K562 (cell line): ENCODE data around the gene COLEC12. TPM values are rescaled to one million over a fixed set of nuclear protein-coding genes. Genes with fewer than 3 reads are reported as not detected.

Experiments used
- ATAC-seq: fragments of 200-7000 bp; cut with Tn5 transposase; 3 replicates; pipeline ENCODE4 v1.9.1; 2020; ENCODE audit warnings: moderate library complexity
- BruUV-seq: library from RNA; stranded (reverse); fragments of 400-500 nt; replicated peaks from 2 replicates; lab custom pipeline; 2021; lab: Mats Ljungman, UMichigan
- CTCF ChIA-PET: fragments of 300-600 bp; formaldehyde crosslinking; extraction: SDS; loops from one replicate; lab custom pipeline; 2021; ENCODE audit warnings: low intra/inter-chr PET ratio; lab: Yijun Ruan, JAX
- POLR2A ChIA-PET: fragments of 300-600, 350-650 bp; sonication (Branson Sonifier 250); formaldehyde crosslinking; extraction: SDS; loops from one replicate; lab custom pipeline; 2021; ENCODE audit warnings: antibody characterized with exemption, inconsistent platforms; lab: Yijun Ruan, JAX
- DNase-seq, 4 experiments: peaks; one replicate each; pipeline versions ENCODE4 v3.0.0 to v3.0.0-alpha.2; 2011 to 2018; ENCODE audit warnings: low spot score in 3 of 4, mixed read lengths in 3 of 4; ENCODE audit errors: extremely low read depth in 1 of 4
- FAIRE-seq: peaks from 2 replicates; lab custom pipeline; 2011; peaks lifted over from hg19 to GRCh38; lab: Jason Lieb, UNC
- H2AFZ ChIP-seq: 2 replicates; pipeline ENCODE4 v1.6.0; 2011; ENCODE audit warnings: low read depth, low read length, control low read depth, inconsistent platforms
- H3K27ac ChIP-seq: fragments of 200-600 bp; 3 replicates; pipeline ENCODE4 v1.8.0; 2011; ENCODE audit warnings: low read depth, mild to moderate bottlenecking, control low read depth, inconsistent platforms, low read length, moderate library complexity, mixed read lengths; ENCODE audit errors: extremely low read depth
- H3K27me3 ChIP-seq, 2 experiments: fragments of 300-600 bp in 1 of 2; 2 replicates in 1 of 2; 3 replicates in 1 of 2; pipeline versions ENCODE4 v1.6.0 to v1.8.0; 2011; ENCODE audit warnings: inconsistent platforms in 2 of 2, low read length in 2 of 2, mild to moderate bottlenecking in 1 of 2, mixed read lengths in 1 of 2, moderate library complexity in 1 of 2; ENCODE audit not compliant: control insufficient read depth in 2 of 2, insufficient read depth in 2 of 2
- H3K36me3 ChIP-seq: fragments of 300-600 bp; 3 replicates; pipeline ENCODE4 v1.8.0; 2011; ENCODE audit warnings: mild to moderate bottlenecking, low read length, inconsistent platforms; ENCODE audit not compliant: control insufficient read depth, insufficient read depth
- H3K4me1 ChIP-seq, 2 experiments: fragments of 200-600 bp in 1 of 2; replicated peaks in 1 of 2; 2 replicates in 1 of 2; 3 replicates in 1 of 2; pipeline versions ENCODE4 v1.5.1 to v1.8.0; 2011; ENCODE audit warnings: inconsistent platforms in 2 of 2, low read length in 2 of 2, mild to moderate bottlenecking in 1 of 2, mixed read lengths in 1 of 2, moderate library complexity in 1 of 2; ENCODE audit not compliant: control insufficient read depth in 2 of 2, insufficient read depth in 2 of 2
- H3K4me2 ChIP-seq: 2 replicates; pipeline ENCODE4 v1.6.1; 2011; ENCODE audit warnings: low read length, control low read depth, inconsistent platforms, mixed read lengths; ENCODE audit not compliant: insufficient read depth
- H3K4me3 ChIP-seq: fragments of 200-600 bp; sonication (generic), shearing (Covaris generic); 2 replicates; pipeline ENCODE4 v1.5.1; 2016; ENCODE audit warnings: control low read depth, inconsistent platforms
- H3K79me2 ChIP-seq: fragments of 200-600 bp; 3 replicates; pipeline ENCODE4 v1.8.0; 2011; ENCODE audit warnings: low read length, inconsistent platforms; ENCODE audit not compliant: control insufficient read depth, insufficient read depth
- H3K9ac ChIP-seq, 2 experiments: 2 replicates each; pipeline versions ENCODE4 v1.6.0 to v1.6.1; 2011; ENCODE audit warnings: low read depth in 2 of 2, low read length in 2 of 2, control low read depth in 1 of 2, inconsistent platforms in 1 of 2, mild to moderate bottlenecking in 1 of 2, mixed read lengths in 1 of 2; ENCODE audit not compliant: insufficient read depth in 1 of 2
- H3K9me1 ChIP-seq: one replicate; pipeline ENCODE4 v1.6.0; 2011; ENCODE audit warnings: inconsistent platforms, mild to moderate bottlenecking, low read length, moderate library complexity; ENCODE audit not compliant: control insufficient read depth, insufficient read depth
- H3K9me3 ChIP-seq: replicated peaks from 2 replicates; pipeline ENCODE4 v1.5.1; 2011; ENCODE audit warnings: low read depth, low read length, inconsistent platforms; ENCODE audit not compliant: control insufficient read depth, insufficient read depth
- H4K20me1 ChIP-seq: replicated peaks from 2 replicates; pipeline ENCODE4 v1.6.1; 2011; ENCODE audit warnings: low read length, inconsistent platforms, mixed read lengths; ENCODE audit not compliant: control insufficient read depth, insufficient read depth
- ARID2 ChIP-seq: fragments of 450-650 bp; IDR thresholded peaks from 2 replicates; pipeline ENCODE4 v1.6.1; 2017; ENCODE audit warnings: antibody characterized with exemption, mild to moderate bottlenecking
- C11orf30 ChIP-seq: fragments of 450-650 bp; IDR thresholded peaks from 2 replicates; pipeline ENCODE4 v1.6.1; 2016; ENCODE audit warnings: low read depth, mild to moderate bottlenecking
- MAFF ChIP-seq: IDR thresholded peaks from 2 replicates; pipeline ENCODE4 v1.6.1; 2012; ENCODE audit warnings: low read length, improper control_type of control experiment
- MEIS2 ChIP-seq: fragments of 450-650 bp; IDR thresholded peaks from 2 replicates; pipeline ENCODE4 v1.6.1; 2014; ENCODE audit warnings: mild to moderate bottlenecking; ENCODE audit not compliant: partially characterized antibody
- NFE2 ChIP-seq: IDR thresholded peaks from 2 replicates; pipeline ENCODE4 v1.6.1; 2014; ENCODE audit warnings: antibody characterized with exemption, low read depth
- PHB ChIP-seq: fragments of 250-450 bp; sonication (Bioruptor Pico); IDR thresholded peaks from 2 replicates; pipeline ENCODE4 v1.5.0; 2021
- YY1 ChIP-seq, 3 experiments: IDR thresholded peaks; 2 replicates each; pipeline ENCODE4 v1.6.1; 2011; ENCODE audit warnings: low read length in 2 of 3, mild to moderate bottlenecking in 2 of 3, moderate library complexity in 2 of 3, borderline replicate concordance in 1 of 3, control low read depth in 1 of 3, low read depth in 1 of 3; ENCODE audit not compliant: insufficient read depth in 3 of 3, insufficient replicate concordance in 2 of 3, control insufficient read depth in 1 of 3, insufficient read length in 1 of 3; ENCODE audit errors: extremely low read depth in 1 of 3
- ZBTB7A ChIP-seq: IDR thresholded peaks from 2 replicates; pipeline ENCODE4 v1.6.1; 2011; ENCODE audit warnings: low read depth, mild to moderate bottlenecking, low read length, moderate library complexity, borderline replicate concordance; ENCODE audit not compliant: control insufficient read depth
- ZC3H11A ChIP-seq: IDR thresholded peaks from 2 replicates; pipeline ENCODE4 v1.6.1; 2012; ENCODE audit warnings: low read depth, low read length, improper control_type of control experiment
- ZNF316 ChIP-seq: fragments of 450-650 bp; IDR thresholded peaks from 2 replicates; pipeline ENCODE4 v1.6.1; 2016
- ZZZ3 ChIP-seq: fragments of 450-650 bp; IDR thresholded peaks from 2 replicates; pipeline ENCODE4 v1.6.1; 2016; ENCODE audit warnings: antibody characterized with exemption, mild to moderate bottlenecking, moderate library complexity
- WGBS: fragments of 100-300 bp; shearing (Covaris generic); methylation state at CpG from one replicate; pipeline ENCODE4 v1.1.6; 2016; ENCODE audit warnings: low coverage, mixed read lengths; ENCODE audit not compliant: insufficient coverage; ENCODE audit errors: missing lambda C conversion rate; 5-methylcytosine and 5-hydroxymethylcytosine counted together
- in situ Hi-C: fragments of 300-500 bp; cut with MboI; formaldehyde crosslinking; loops from 4 replicates; pipeline ENCODE4 v1.15.0; 2018; ENCODE audit warnings: inconsistent platforms, mixed read lengths
- intact Hi-C: fragments of 100-400 bp; cut with micrococcal nuclease; formaldehyde crosslinking; loops from 2 replicates; pipeline ENCODE4 v1.14.2; 2022
- polyA plus RNA-seq, 8 experiments: library from polyadenylated mRNA; depleted of rRNA in 4 of 8; stranded (reverse) in 5 of 8; unstranded in 3 of 8; fragments of >200 nt; fragmentation: Nextera tagmentation in 2 of 8; fragmentation: Illumina TruSeq in 1 of 8; extraction: Ambion mirVana in 2 of 8; extraction: Trizol in 1 of 8; gene quantifications; 2 replicates each; pipeline versions ENCODE4 v1.2.1 to v1.2.3, GENCODE V29; 2011 to 2014; ENCODE audit warnings: inconsistent platforms in 1 of 8, missing spikeins in 1 of 8
- total RNA-seq, 7 experiments: library from RNA; depleted of rRNA in 6 of 7; stranded (reverse); fragments of >200 nt in 6 of 7; fragmentation: Illumina TruSeq in 2 of 7; extraction: Trizol in 2 of 7; gene quantifications; 2 replicates each; pipeline versions ENCODE4 v1.2.1 to v1.2.3, GENCODE V29; 2011 to 2021; ENCODE audit warnings: low replicate concordance in 1 of 7
- TF ChIP-seq, protein P1 (sequence below): fragments of 450-650 bp; IDR thresholded peaks from 2 replicates; pipeline ENCODE4 v1.6.1; 2014; ENCODE audit warnings: low read depth, mild to moderate bottlenecking, moderate library complexity, borderline replicate concordance
- TF ChIP-seq, protein P2 (sequence below): fragments of 200-800 bp; sonication (Bioruptor generic); IDR thresholded peaks from 2 replicates; pipeline ENCODE4 v1.6.1; 2017; ENCODE audit warnings: missing genetic modification characterization, missing compliant biosample characterization
- TF ChIP-seq, protein P3 (sequence below): fragments of 250-450 bp; sonication (Bioruptor Pico); IDR thresholded peaks from 2 replicates; pipeline ENCODE4 v1.5.0; 2021; ENCODE audit warnings: mild to moderate bottlenecking, moderate library complexity
- TF ChIP-seq, protein P4 (sequence below), 2 experiments: IDR thresholded peaks; 2 replicates each; pipeline ENCODE4 v1.6.1; 2011; ENCODE audit warnings: borderline replicate concordance in 1 of 2, control low read depth in 1 of 2, low read depth in 1 of 2, low read length in 1 of 2, mild to moderate bottlenecking in 1 of 2, mixed read lengths in 1 of 2, moderate library complexity in 1 of 2; ENCODE audit not compliant: insufficient read depth in 1 of 2, insufficient read length in 1 of 2, poor library complexity in 1 of 2, severe bottlenecking in 1 of 2; ENCODE audit errors: extremely low read depth in 1 of 2

Gene COLEC12
- total and polyA plus RNA-seq, 9 of the 15 experiments (the other 6 are each of a cell fraction or from before 2014, with no cell fraction given): 0.04 TPM; not detected in 8

DNA sequence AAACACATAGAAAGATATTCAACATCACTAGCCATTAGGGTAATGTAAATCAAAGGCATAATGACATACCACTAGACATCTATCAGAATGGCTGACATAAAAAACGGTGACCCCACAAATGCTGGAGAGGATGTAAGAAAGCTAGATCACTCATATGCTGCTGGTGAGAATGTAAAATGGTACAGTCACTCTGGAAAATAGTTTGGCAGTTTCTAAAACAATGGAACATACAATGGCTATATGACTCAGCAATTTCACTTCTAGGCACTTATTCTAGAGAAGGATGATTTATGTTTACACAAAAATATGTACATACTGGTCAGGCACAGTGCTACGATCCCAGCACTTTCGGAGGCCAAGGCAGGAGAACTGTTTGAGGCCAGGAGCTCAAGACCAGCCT, 87.3 kb downstream of the COLEC12 start:
- Histone ChIP-seq H3K27me3 (peaks cover 10 to 18% of the 10 kb centered on the region in 2 experiments), H3K4me1 (no peaks in the 10 kb centered on the region; a peak in 1 of 5 replicates), H3K27ac (no peak overlapping the region), H4K20me1 (no peaks in the 10 kb centered on the region), H2AFZ (0 out of 2 replicates have a peak overlapping the region, but pooled peaks have one; percentile 21), H3K9me1 (no peaks in the 10 kb centered on the region), H3K4me3 (no peak overlapping the region), H3K36me3 (no peaks in the 10 kb centered on the region), H3K79me2 (no peaks in the 10 kb centered on the region), H3K4me2 (no peak overlapping the region), H3K9ac (no peak overlapping the region), H3K9me3 (no peaks in the 10 kb centered on the region)
- intact Hi-C loops (no loop called here), in situ Hi-C loops (no loop called here)
- no TSS peak for BruUV-seq
- CTCF ChIA-PET: no interaction called here
- no peak for FAIRE-seq
- WGBS: 6% methylated on average over 3 of the region's 3 CpGs
- no peak for DNase-seq
- POLR2A ChIA-PET: no interaction called here
- ATAC-seq: no peak
- TF ChIP-seq, protein P1, sequence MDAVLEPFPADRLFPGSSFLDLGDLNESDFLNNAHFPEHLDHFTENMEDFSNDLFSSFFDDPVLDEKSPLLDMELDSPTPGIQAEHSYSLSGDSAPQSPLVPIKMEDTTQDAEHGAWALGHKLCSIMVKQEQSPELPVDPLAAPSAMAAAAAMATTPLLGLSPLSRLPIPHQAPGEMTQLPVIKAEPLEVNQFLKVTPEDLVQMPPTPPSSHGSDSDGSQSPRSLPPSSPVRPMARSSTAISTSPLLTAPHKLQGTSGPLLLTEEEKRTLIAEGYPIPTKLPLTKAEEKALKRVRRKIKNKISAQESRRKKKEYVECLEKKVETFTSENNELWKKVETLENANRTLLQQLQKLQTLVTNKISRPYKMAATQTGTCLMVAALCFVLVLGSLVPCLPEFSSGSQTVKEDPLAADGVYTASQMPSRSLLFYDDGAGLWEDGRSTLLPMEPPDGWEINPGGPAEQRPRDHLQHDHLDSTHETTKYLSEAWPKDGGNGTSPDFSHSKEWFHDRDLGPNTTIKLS: no peak
- TF ChIP-seq YY1 (IDR thresholded peaks at IDR 0.05; ENCODE audit: borderline replicate concordance in 1 of 3, control insufficient read depth in 1 of 3, extremely low read depth in 1 of 3, insufficient read depth in 3 of 3, insufficient read length in 1 of 3, insufficient replicate concordance in 2 of 3, low read depth in 1 of 3, low read length in 2 of 3) (no peak), C11orf30 (peak; percentile 92), NFE2 (peak; percentile 92), PHB (CRISPR knock-in tag) (no peak), ZNF316 (peak; percentile 96), ZBTB7A (no peak), MEIS2 (peak; percentile 82), ARID2 (no peak), MAFF (peak; percentile 89), ZC3H11A (no peak), ZZZ3 (no peak)
- TF ChIP-seq, protein P2, sequence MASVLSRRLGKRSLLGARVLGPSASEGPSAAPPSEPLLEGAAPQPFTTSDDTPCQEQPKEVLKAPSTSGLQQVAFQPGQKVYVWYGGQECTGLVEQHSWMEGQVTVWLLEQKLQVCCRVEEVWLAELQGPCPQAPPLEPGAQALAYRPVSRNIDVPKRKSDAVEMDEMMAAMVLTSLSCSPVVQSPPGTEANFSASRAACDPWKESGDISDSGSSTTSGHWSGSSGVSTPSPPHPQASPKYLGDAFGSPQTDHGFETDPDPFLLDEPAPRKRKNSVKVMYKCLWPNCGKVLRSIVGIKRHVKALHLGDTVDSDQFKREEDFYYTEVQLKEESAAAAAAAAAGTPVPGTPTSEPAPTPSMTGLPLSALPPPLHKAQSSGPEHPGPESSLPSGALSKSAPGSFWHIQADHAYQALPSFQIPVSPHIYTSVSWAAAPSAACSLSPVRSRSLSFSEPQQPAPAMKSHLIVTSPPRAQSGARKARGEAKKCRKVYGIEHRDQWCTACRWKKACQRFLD: no peak
- TF ChIP-seq, protein P3, sequence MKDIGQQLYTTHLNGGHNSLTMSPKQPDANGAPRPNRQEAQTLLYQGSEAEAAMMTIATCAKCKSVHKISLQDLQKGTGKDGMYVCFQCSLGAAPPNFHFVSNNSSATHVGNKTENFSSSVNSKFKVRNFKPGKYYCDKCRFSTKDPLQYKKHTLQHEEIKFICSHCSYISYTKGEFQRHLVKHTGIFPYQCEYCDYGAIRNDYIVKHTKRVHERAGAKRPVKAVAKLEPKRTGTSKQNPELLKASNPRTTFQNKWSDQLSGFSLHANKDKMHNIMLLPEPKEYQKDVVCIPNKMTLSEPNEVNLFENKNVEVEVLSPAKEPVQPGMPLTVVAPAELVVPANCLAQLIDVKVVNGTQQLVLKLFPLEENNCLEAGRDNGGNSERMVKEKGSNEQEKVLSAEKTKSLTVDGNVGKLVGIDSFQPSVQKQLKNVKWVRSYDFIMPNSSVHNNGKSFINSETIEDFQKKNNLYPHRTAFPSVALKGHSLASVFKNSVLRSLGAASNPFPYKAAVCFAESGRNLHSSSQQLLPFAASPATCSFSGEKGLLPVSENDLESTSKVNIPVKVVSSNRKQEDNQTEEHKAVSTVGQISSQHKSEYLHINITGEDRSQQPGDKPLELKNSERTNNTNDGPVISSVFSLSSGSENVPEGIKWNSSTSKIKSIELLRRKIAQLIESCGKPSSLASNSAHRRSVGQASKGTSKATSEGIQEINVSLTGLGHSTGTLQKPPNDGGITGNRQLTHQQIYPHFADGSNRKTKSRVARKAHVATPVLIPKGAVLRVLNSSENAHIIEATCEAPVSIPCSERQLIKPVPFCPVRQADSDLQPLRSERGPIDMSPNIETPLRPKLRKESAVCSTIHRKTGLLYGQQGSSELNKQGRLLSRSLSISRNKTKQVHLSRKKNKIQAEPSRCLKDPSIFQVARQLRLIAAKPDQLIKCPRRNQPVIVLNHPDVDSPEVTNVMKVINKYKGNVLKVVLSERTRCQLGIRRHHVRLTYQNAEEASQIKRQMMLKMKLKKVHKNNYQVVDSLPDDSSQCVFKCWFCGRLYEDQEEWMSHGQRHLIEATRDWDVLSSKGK (CRISPR knock-in tag): no peak
- TF ChIP-seq, protein P4, sequence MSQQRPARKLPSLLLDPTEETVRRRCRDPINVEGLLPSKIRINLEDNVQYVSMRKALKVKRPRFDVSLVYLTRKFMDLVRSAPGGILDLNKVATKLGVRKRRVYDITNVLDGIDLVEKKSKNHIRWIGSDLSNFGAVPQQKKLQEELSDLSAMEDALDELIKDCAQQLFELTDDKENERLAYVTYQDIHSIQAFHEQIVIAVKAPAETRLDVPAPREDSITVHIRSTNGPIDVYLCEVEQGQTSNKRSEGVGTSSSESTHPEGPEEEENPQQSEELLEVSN (IDR thresholded peaks at IDR 0.05; ENCODE audit: borderline replicate concordance in 1 of 2, extremely low read depth in 1 of 2, insufficient read depth in 1 of 2, insufficient read length in 1 of 2, low read depth in 1 of 2, low read length in 1 of 2, poor library complexity in 1 of 2, severe bottlenecking in 1 of 2): no peak
